Thoracic aorta (tissue), 2 donors: ENCODE data around the gene CPNE4. TPM values are rescaled to one million over a fixed set of nuclear protein-coding genes. Genes with fewer than 3 reads are reported as not detected.

Experiments used
- ATAC-seq: fragments of 150-250 bp; one replicate; pipeline ENCODE4 v1.8.0; 2017; ENCODE audit warnings: low read depth; ENCODE audit not compliant: insufficient number of reproducible peaks, low FRiP score
- DNase-seq: peaks from one replicate; pipeline ENCODE4 v3.0.0-alpha.2; 2020; ENCODE audit warnings: low spot score
- H3K27ac ChIP-seq, 2 donors: fragments of 200-600 bp; sonication (generic); 1 replicate in 1 of 2; 2 replicates in 1 of 2; pipeline ENCODE4 v1.5.1; 2016; ENCODE audit warnings: mild to moderate bottlenecking in 2 of 2, moderate library complexity in 2 of 2
- H3K27me3 ChIP-seq: fragments of 200-600 bp; sonication (generic); replicated peaks from 2 replicates; pipeline ENCODE4 v1.6.0; 2016; ENCODE audit warnings: mild to moderate bottlenecking; ENCODE audit not compliant: insufficient read depth
- H3K36me3 ChIP-seq: fragments of 200-600 bp; sonication (generic); one replicate; pipeline ENCODE4 v1.5.1; 2016
- H3K4me1 ChIP-seq, 2 donors: fragments of 200-600 bp; sonication (generic); 1 replicate in 1 of 2; 2 replicates in 1 of 2; pipeline versions ENCODE4 v1.5.1 to v1.6.0; 2016; ENCODE audit warnings: low read depth in 2 of 2, mild to moderate bottlenecking in 1 of 2; ENCODE audit not compliant: control insufficient read depth in 1 of 2
- H3K4me3 ChIP-seq: fragments of 200-600 bp; sonication (generic); 2 replicates; pipeline ENCODE4 v1.5.1; 2016; ENCODE audit warnings: mild to moderate bottlenecking
- H3K9me3 ChIP-seq: fragments of 200-600 bp; sonication (generic); 2 replicates; pipeline ENCODE4 v1.5.1; 2016
- CTCF ChIP-seq: fragments of 200-600 bp; sonication (generic); IDR thresholded peaks from one replicate; pipeline ENCODE4 v1.5.1; 2019; ENCODE audit warnings: antibody characterized with exemption
- total RNA-seq, 2 donors: library from RNA; depleted of rRNA; stranded (reverse); fragments of >200 nt; gene quantifications; one replicate each; pipeline versions ENCODE4 v1.1.0 to v1.2.3, GENCODE V29; 2016

Gene CPNE4
- total RNA-seq, 2 donors from 2014 or later = 0.54 to 4.9 TPM

- no peaks in the 10 kb centered on the region for H3K4me1 ChIP-seq
These were observed 317.9 kb downstream of the CPNE4 start for GRCh38 chr3:131716943-131717342.

GRCh38 chr3:131716007-131716406, 318.8 kb downstream of the CPNE4 start:
- ATAC-seq (no peak), DNase-seq (no peak)
- Histone ChIP-seq H3K4me3 (no peak overlapping the region), H3K27ac (no peak overlapping the region), H3K27me3 (no peaks in the 10 kb centered on the region), H3K9me3 (no peaks in the 10 kb centered on the region), H3K4me1 (no peaks in the 10 kb centered on the region), H3K36me3 (no peaks in the 10 kb centered on the region)
- no peak for TF ChIP-seq CTCF

More at GRCh38 chr3:131716943-131717342, 317.9 kb downstream of the CPNE4 start:
- TF ChIP-seq CTCF = no peak
- no peaks in the 10 kb centered on the region for H3K27me3 ChIP-seq
- DNase-seq = no peak
- H3K27ac ChIP-seq = no peak overlapping the region
- no peaks in the 10 kb centered on the region for H3K36me3 ChIP-seq
- H3K9me3 ChIP-seq = no peaks in the 10 kb centered on the region
- no peak overlapping the region for H3K4me3 ChIP-seq
- ATAC-seq = no peak

- H3K4me3 ChIP-seq = no peak overlapping the region
- H3K4me1 ChIP-seq = no peaks in the 10 kb centered on the region
- no peaks in the 10 kb centered on the region for H3K27me3 ChIP-seq
- no peaks in the 10 kb centered on the region for H3K36me3 ChIP-seq
- no peaks in the 10 kb centered on the region for H3K9me3 ChIP-seq
- ATAC-seq (no peak), DNase-seq (no peak)
- no peak overlapping the region for H3K27ac ChIP-seq
- TF ChIP-seq CTCF = no peak
These were observed 320.1 kb downstream of the CPNE4 start for GRCh38 chr3:131714585-131715220.

- ATAC-seq (no peak), DNase-seq (no peak)
- no peak overlapping the region for H3K4me3 ChIP-seq
- TF ChIP-seq CTCF = no peak
- H3K27ac ChIP-seq = no peak overlapping the region
- H3K4me1 ChIP-seq = no peaks in the 10 kb centered on the region
- H3K9me3 ChIP-seq = no peaks in the 10 kb centered on the region
- H3K36me3 ChIP-seq = no peaks in the 10 kb centered on the region
- no peaks in the 10 kb centered on the region for H3K27me3 ChIP-seq
These were observed 321.2 kb downstream of the CPNE4 start for GRCh38 chr3:131713416-131714123.

GRCh38 chr3:131712662-131713061, 322.2 kb downstream of the CPNE4 start:
- ATAC-seq = no peak
- TF ChIP-seq CTCF = no peak
- H3K4me1 ChIP-seq = no peaks in the 10 kb centered on the region
- H3K27ac ChIP-seq = no peak overlapping the region
- no peak for DNase-seq
- no peak overlapping the region for H3K4me3 ChIP-seq
- no peaks in the 10 kb centered on the region for H3K36me3 ChIP-seq
- H3K27me3 ChIP-seq = no peaks in the 10 kb centered on the region
- H3K9me3 ChIP-seq = no peaks in the 10 kb centered on the region
